ENCODE measurements around the gene TMC4.

Gene TMC4

GRCh38 chr19:54158812-54159351, 14.1 kb downstream of the TMC4 start:
- Mint-ChIP-seq H3K4me1 (peaks cover 45% of the 10 kb centered on the region), H3K9me3 (peaks cover 39% of the 10 kb centered on the region), H3K36me3 (ENCODE audit: low read depth) (peaks cover 52% of the 10 kb centered on the region), H3K27me3 (ENCODE audit: low read depth, poor library complexity) (peaks cover 23% of the 10 kb centered on the region), H3K4me3 (peak overlapping the region; percentile 98), H3K27ac (peak overlapping the region; percentile 37)
- no peak for DNase-seq
- no peak for TF ChIP-seq CTCF (IDR thresholded peaks at IDR 0.05)

DNA sequence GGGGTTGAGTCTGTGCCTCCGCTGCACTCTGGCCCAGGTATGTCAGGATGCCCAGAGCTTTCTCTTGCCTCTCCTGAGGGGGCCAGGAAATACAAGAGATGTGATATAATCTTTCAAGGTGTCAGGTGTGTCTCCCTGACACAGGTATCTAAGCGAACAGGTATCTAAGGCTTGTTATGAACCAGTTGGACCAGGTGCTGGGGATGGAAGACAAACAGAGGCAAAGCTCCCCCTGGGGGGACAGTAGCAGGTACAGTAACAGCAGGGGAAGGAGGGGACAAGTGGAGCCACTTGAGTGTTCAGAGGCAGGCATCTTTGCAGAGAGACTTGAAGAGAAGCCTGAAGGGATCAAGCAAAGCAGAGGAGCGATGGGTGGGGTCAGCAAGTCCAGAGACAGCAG, 16.0 kb downstream of the TMC4 start:
- H3K27me3 Mint-ChIP-seq (ENCODE audit: low read depth, poor library complexity), result peaks cover 11% of the 10 kb centered on the region
- H3K4me1 Mint-ChIP-seq, result peaks cover 36% of the 10 kb centered on the region
- no peak for DNase-seq
- peak overlapping the region; percentile 35 for H3K4me3 Mint-ChIP-seq
- peak overlapping the region; percentile 78 for H3K27ac Mint-ChIP-seq
- no peak for TF ChIP-seq CTCF (IDR thresholded peaks at IDR 0.05)
- H3K9me3 Mint-ChIP-seq, result peaks cover 21% of the 10 kb centered on the region
- peaks cover 44% of the 10 kb centered on the region for H3K36me3 Mint-ChIP-seq (ENCODE audit: low read depth)

GRCh38 chr19:54156490-54156889, 16.5 kb downstream of the TMC4 start:
- H3K4me1 Mint-ChIP-seq, result peaks cover 32% of the 10 kb centered on the region
- H3K4me3 Mint-ChIP-seq, result no peak overlapping the region
- H3K36me3 Mint-ChIP-seq (ENCODE audit: low read depth), result peaks cover 44% of the 10 kb centered on the region
- H3K9me3 Mint-ChIP-seq, result peaks cover 17% of the 10 kb centered on the region
- no peak for TF ChIP-seq CTCF (IDR thresholded peaks at IDR 0.05)
- peaks cover 7% of the 10 kb centered on the region for H3K27me3 Mint-ChIP-seq (ENCODE audit: low read depth, poor library complexity)
- DNase-seq, result no peak
- H3K27ac Mint-ChIP-seq, result no peak overlapping the region

DNA sequence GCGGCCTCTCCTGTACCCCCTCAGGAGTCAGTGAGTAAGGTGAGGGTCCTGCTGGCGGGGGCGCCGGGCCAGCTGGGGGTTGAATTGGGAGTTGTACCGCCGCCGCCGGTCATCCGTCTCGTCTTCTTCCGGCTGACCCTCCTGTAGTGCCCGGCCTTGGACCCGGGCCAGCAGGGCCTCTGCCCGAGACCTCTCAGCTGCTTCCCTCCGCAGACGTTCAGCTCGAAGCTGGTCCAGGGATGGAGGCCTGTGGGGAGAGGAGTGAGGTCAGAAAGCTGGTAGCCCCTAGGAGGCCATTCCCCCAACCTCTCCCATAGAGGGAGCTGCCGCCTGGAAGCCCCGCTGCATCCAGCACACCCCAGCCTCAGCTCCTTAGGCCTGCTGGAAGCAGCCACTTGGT, 17.3 kb downstream of the TMC4 start:
- no peak for DNase-seq
- TF ChIP-seq CTCF (IDR thresholded peaks at IDR 0.05), result no peak
- peaks cover 26% of the 10 kb centered on the region for H3K4me1 Mint-ChIP-seq
- no peak overlapping the region for H3K27ac Mint-ChIP-seq
- no peaks in the 10 kb centered on the region for H3K27me3 Mint-ChIP-seq (ENCODE audit: low read depth, poor library complexity)
- no peak overlapping the region for H3K4me3 Mint-ChIP-seq
- H3K9me3 Mint-ChIP-seq, result peaks cover 10% of the 10 kb centered on the region
- peaks cover 45% of the 10 kb centered on the region for H3K36me3 Mint-ChIP-seq (ENCODE audit: low read depth)

DNA sequence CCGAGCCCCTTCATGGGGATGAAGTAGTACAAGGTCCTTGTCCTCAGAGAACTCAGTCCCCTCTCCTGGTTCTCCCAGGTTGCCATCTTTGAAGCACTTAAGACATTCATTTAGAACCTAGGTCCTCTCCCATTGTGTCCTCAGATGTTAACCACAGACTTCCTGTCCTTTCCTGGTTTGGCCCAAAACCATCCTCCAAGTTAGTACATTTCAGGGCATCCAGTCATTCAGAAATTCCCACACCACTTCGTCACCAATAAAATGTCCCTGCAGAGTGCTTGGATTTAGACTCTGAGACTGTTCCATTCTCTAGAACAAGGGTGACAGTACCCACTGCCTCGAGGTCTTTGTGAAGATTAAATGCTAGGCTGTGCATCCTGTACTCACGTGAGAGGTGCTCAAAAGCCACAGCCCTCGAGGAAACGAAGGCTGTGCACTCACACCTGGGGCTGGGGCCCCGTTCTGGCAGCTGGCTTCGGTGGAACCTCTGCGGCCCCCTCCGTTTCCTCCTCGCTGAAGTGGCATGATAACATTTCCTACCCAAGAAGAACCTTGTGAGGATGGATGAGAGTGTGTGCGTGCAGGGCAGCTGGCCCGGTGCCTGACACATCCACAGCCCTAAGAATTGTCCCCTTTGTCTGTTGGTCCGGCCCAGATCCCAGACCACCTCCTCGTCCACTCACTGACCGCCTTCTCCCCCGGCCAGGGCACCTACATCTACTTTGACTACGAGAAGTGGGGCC, 18.2 kb downstream of the TMC4 start:
- H3K36me3 Mint-ChIP-seq (ENCODE audit: low read depth), result peaks cover 46% of the 10 kb centered on the region
- H3K27me3 Mint-ChIP-seq (ENCODE audit: low read depth, poor library complexity), result peaks cover 1% of the 10 kb centered on the region
- TF ChIP-seq CTCF (IDR thresholded peaks at IDR 0.05), result no peak
- H3K9me3 Mint-ChIP-seq, result peaks cover under 1% of the 10 kb centered on the region
- no peak overlapping the region for H3K4me3 Mint-ChIP-seq
- no peak for DNase-seq
- peaks cover 17% of the 10 kb centered on the region for H3K4me1 Mint-ChIP-seq
- H3K27ac Mint-ChIP-seq, result peak overlapping the region; percentile 72
